Measurements from ENCODE around the gene LAMB1.

Gene LAMB1

GRCh38 chr7:107996072-107996882 is 6.7 kb downstream of the LAMB1 start:
- no peak for DNase-seq

DNA sequence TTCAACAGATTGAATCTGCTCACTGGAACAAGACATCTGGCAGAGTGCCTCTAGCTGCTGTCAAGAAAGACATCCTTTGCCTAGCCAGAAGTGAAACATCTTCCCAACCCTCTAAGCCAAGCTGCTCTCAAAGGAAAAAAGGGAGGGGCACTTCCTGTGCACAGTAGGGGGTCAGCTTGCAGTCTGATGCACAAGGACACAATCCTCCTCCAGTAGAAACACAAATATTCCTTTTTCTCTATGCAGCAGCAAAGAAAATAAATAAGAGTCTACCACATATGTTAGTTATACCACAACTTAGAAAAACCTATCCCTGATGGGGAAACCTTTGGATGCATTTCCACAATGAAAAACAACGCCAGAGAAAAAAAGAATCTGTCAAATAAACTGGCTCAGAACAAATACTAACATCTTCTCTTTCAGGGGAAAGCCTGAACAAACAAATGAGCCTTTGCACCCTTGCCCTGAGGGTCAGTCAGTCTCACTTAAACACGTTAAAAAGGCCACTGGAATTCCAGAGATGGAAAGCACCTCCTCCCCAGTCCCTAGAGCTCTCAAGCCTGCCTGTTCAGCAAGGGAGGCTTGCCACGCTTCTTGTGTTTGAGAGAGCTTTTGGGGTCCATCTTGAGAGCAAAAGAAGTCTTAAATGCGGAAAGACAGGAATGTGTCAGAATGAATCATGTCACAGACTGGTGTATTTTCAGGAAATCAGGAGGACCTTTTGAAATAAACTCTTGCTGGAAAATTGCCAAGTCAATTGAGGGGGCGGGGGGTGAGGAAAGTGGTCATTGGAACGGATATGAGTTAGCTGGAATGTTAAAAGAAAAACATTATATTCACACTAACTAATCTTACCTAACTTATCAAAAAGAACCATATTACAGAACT is 7.5 kb downstream of the LAMB1 start:
- peak; percentile 54 for DNase-seq

- DNase-seq = no peak
Measured at GRCh38 chr7:107994421-107995030, 8.4 kb downstream of the LAMB1 start.

DNA sequence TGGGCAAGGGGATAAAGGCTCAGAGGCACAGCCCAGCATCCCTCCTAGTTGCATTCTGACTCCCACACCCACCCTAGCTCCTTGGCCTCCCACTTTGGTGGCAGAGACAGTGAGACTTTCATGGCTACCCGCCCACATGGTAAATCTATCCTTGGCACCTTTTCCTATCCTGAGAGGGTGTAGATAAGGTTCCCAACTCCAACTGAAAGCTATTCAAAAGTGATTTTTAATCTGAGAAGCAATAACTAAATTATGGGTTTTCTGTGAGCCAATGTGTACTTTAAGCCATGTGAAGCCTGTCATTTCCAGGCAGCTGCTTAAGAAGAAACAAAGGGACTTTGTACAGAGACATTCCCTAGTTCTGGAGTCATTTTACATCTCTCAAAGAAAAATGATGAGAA is 9.1 kb downstream of the LAMB1 start:
- DNase-seq = no peak

- DNase-seq = no peak
Measured at GRCh38 chr7:107989618-107990373, 13.2 kb downstream of the LAMB1 start.

DNA sequence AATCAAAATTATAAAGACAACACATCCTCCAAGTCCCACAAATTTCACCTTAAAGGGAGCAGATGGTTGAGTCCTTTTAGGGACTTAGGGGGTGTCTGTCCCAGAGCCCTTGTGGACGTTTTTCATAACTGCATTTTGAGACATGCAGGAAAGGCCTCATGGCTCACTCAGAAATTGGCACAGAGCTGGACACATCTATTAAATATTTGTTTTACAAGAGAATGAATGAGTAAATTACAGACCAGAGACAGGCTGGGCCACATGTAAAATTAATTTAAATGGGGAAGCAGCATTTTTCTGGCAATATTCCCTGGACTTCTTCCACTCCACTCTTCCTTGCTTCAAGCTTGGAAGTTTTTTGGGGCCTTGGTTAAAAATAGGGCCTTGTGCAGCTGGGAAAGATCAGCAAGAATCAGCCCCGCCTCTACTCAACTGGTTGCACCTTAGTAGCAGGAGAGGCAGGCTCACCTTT is 20.0 kb downstream of the LAMB1 start:
- DNase-seq = peak; percentile 72

DNA sequence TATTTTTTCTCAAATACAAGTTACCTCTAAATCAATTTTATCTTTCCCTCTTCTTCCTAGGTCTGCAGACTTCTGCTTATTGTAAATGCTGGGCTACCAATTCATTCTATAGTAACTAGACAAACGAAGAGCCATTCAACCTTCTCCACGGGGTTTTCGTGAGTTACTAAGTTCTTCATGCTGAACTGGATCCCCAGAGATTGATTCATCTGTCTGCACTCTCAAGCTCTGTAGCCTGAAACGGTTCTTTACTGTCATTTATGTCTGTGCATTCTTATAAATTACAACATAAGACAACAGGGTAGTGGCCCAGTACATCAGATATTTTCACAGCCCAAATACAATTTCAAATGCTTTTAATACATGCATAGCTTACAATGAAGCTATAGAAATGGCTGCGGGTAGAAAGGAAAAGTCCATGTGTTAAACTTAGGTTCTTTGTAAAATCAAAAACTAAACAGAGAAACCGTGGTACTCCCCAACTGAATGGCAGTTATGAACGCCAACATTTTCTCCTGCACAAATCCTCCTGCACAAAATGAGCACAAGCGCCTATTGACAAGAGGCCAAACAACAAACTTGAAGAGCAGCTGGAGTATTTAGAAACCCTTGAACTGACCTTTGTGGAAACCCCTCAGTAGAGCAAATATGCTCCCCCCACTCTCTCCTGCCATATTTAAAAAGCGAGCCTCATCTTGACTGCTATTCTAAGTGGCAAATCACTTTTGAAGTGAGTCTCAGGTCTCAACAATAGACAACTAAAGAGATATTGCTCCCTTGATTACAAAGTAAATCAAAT is 20.7 kb downstream of the LAMB1 start:
- no peak for DNase-seq

DNA sequence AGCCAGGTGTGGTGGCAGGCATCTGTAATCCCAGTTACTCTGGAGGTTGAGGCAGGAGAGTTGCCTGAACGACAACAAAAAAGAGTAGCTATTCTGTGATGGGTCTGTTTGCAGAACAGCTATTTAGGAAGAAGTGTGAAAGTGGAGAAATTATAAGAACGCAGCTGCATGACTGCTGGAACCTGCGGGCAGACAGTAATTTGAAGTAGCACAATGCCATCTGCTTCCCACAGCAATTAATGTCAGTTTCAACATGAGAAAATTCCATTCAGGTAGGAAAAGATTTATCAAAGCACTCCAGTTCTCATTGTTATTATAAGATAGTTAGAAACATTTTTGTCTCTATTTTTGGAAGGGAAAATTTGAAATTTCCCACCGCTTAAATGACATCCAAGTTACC is 21.5 kb downstream of the LAMB1 start:
- DNase-seq = no peak

- DNase-seq = no peak
Measured at GRCh38 chr7:107980671-107981190, 22.2 kb downstream of the LAMB1 start.

DNA sequence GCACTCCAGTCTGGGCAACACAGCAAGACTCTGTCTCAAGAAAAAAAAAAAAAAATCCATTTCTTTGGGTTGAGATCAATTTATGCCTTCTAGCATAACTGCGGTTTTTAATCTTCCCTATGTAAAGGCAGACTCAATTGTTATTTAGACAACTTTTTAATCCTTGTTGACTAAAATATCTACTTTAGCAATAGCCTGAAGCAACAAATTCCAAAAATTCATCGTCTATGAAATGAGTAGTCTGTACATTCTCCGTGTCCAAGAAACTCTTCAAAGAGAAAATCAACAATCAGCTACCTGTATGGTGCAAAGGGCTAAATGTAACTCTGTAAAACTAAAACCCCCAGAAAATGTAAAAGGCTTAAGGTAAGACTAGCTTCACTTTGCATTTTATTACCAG is 22.8 kb downstream of the LAMB1 start:
- DNase-seq = no peak

GRCh38 chr7:107978815-107979408 is 24.0 kb downstream of the LAMB1 start:
- no peak for DNase-seq

- DNase-seq = no peak
Measured at GRCh38 chr7:107977048-107977447, 25.9 kb downstream of the LAMB1 start.

DNA sequence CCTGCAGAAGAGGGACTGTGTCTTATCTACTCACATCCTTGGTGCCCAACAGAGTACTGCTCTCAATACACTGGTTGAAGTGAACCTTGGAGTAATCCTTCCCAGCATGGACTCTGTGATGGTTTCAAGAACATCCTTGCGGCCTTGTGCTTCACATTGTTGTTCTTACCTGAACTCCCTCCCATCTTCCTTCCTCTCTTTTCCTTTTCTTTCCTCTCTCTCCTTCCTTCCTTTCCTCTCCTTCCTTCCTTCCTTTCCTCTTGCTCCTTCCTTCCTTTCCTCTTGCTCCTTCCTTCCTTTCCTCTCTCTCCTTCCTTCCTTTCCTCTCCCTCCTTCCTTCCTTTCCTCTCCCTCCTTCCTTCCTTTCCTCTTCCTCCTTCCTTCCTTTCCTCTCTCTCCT is 26.3 kb downstream of the LAMB1 start:
- DNase-seq = no peak

DNA sequence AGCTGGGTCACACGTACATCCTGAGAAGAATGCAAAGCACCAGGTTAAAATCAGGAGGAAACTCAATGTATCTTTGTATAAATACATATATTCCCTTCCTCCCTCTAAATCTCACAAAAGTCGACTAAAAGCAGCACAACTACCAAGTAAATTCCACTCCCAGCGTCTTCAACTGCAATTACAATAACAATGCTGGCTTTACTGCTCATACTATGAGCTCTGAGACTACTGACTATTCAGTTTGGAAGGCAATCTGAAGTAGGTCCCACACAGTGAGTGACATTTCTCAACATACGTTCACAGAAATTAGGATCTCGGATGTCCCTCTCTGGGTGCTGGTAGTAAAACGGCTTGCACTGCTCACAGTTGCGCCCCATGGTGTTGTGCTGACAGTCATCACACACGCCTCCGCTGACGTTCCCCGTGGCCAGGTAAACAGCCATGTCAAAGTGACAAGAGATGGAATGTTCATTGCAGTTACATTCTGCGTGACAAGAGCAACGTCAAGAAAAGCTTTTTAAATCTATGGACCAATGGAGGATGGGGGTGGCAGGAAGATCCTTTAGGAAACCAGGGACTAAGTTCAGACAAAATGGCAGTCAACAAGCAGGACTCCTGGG is 27.5 kb downstream of the LAMB1 start:
- no peak for DNase-seq

DNA sequence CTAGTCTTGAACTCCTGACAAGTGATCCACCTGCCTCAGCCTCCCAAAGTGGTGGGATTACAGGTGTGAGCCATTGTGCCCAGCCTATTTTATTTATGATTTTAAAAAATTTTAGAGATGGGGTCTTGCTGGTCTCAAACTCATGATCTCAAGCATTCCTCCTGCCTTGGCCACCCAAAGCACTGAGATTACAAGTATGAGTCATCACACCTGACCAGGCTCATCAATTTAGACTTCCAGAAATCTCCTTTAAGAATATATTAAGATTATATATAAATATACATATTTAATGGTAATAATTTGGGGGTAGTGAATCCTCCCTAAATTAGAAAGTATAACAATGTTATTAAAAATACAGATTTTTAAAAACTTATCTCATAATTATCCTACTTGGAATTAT is 29.1 kb downstream of the LAMB1 start:
- DNase-seq = no peak

DNA sequence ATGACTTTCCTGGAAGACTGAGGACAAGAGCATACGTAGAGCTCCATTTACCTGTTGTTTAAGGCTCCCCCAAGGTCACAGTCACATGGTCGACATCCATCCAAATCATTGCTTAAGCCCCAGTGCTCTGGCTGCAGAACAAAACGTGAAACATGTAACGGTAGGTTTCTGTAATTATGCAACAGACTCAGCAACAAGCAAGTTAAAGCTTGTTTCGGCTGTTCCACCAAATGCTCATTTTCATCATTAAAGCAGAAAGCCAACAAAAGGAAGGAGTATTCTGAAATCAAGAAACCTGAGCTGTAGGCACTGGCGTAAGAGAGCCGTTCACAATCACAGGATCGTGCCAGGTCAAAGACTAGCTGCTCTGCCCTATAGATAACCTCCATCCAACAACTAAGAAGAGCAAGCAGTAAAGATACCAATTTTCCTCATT is 30.0 kb downstream of the LAMB1 start:
- no peak for DNase-seq

- DNase-seq = no peak
Measured at GRCh38 chr7:107972075-107972482, 30.9 kb downstream of the LAMB1 start.

GRCh38 chr7:107971613-107972012 is 31.3 kb downstream of the LAMB1 start:
- DNase-seq = no peak

DNA sequence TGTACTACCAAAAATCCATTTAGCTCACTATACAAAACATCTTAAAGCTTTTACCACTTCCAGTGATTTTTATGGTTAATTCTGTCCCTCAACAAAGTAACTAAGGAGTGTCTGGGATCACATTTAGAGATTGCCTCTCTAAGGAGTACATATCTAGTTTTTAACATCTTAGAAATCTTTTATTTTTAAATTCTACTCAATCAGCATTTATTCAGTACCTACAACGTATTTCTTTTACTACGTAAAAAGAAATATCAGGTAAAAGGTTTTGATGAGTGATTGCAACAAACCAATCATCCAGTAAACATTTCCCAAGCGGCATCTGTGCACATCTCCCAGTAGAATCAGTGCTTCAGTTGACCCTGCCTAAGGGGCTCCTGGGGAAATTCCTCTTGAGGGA is 31.9 kb downstream of the LAMB1 start:
- DNase-seq = no peak

DNA sequence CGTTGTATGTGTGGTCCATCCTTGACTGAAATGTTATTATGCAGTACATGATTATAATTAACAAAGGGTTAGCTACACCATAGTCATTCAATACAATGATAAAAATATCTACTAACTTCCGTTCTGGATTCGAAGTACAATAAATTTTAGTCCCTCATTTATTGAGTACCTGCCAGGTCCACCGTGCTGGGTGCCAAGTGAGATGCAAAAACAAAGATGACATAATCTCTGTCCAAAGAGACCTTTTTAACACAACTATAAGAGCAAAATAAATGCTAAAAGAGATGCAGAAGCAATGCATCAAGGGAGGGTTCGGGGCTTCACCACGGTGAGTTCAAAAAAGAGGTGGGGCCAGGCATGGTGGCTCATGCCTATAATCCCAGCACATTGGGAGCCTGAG is 33.1 kb downstream of the LAMB1 start:
- DNase-seq = no peak

GRCh38 chr7:107968449-107968848 is 34.5 kb downstream of the LAMB1 start:
- DNase-seq = no peak

All from NCI-H446 treated with DMSO at 0.1 percent for 48 hours (cell line).